ENCODE results near the gene S1PR4.

DNA sequence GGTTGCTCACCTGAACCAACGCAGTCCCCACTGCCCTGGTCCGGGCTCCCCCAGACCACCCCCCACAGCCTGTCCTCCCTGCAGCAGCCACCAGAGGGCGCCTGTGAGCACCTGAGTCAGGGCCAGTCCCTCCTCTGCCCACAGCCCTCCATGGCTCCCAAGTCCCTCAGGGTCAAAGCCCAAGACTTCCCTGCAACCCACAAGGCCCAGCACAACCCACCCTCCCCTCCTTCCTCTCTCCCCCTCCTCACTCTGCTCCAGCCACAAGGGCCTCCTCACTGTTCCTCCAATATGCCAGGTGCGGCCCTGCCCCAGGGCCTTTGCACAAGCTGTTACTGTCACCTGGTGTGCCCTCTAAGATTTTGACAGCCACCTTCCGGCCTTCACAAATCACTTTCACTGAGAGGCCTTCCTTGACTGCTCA, 31.9 kb upstream of the S1PR4 start:
- TF ChIP-seq EZH2 (IDR thresholded peaks at IDR 0.05; ENCODE audit: insufficient read depth, poor library complexity, severe bottlenecking) (no peak), EZH2phosphoT487 (IDR thresholded peaks at IDR 0.05; ENCODE audit: insufficient read depth, low read depth) (no peak)
